ENCODE results near the gene NR6A1. TPM values are rescaled to one million over a fixed set of nuclear protein-coding genes. Genes with fewer than 3 reads are reported as not detected.

Gene NR6A1
- total and polyA plus RNA-seq, 2 of the 13 experiments (the other 11 are each of a cell fraction or from before 2014, with no cell fraction given) = 28.1 to 31.5 TPM

DNA sequence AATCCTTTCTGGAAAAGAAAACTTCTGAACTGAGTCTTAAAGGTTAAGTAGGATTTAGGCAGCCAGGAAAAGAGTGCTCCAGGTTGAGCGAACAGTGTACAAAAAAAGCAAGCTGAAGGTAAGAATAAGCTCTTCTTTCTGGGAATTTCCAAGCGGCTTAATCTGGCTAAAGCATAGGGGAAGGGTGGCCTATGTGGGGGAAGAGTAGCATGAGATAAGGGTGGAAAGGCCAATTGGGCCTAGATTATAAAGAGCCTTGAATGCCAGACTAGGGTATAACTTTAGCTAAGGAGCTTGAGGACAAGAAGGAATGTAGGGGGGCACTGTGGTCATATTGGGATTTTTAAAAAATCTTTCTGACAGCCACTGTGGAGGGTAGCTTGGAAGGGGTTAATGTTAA, 226.6 kb downstream of the NR6A1 start:
- no TSS peak for BruUV-seq (replicated peaks)
- no peak for ATAC-seq
- CTCF ChIA-PET (ENCODE audit: low intra/inter-chr PET ratio, low total read pairs) = no interaction called here

DNA sequence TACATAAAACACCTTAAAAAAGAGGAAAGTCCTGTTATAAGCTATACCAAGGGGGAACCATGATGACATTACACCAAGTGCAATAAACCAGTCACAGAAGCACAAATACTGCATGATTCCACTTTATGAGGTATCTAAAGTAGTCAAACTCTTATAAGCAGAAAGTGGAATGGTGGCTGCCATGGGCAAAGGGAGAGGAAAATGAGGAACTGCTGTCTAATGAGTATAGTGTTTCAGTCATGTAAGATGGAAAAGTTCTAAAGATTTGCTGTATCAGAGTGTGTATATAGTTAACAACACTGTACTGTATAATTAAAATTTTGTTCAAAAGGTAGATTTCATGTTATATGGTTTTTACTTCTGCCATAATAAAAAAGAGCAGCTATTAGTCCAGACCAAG, 229.3 kb downstream of the NR6A1 start:
- Histone ChIP-seq H3K9me3 (ENCODE audit: low read length) (no peaks in the 10 kb centered on the region), H3K4me1 (ENCODE audit: insufficient read depth, low read length) (peaks cover 8% of the 10 kb centered on the region), H3K9ac (ENCODE audit: insufficient read depth, low read depth, low read length) (no peak overlapping the region), H2AFZ (ENCODE audit: low read length) (no peak overlapping the region), H3K79me2 (ENCODE audit: insufficient read depth, low read length) (no peaks in the 10 kb centered on the region), H3K36me3 (replicated peaks in 1 of 2; ENCODE audit: control insufficient read depth in 1 of 2, insufficient read depth in 2 of 2, low read length in 2 of 2) (peaks cover 12 to 50% of the 10 kb centered on the region in 2 experiments; a peak in 4 of 5 replicates), H3K27ac (ENCODE audit: extremely low read length, insufficient read depth, low read length) (no peak overlapping the region), H3K4me2 (ENCODE audit: low read depth, low read length) (no peak overlapping the region), H4K20me1 (ENCODE audit: insufficient read depth, low read length) (no peaks in the 10 kb centered on the region), H3K27me3 (ENCODE audit: control insufficient read depth in 1 of 2, insufficient read depth in 2 of 2, low read length in 2 of 2) (no peaks in the 10 kb centered on the region), H3K4me3 (replicated peaks in 1 of 3; ENCODE audit: insufficient read depth in 1 of 3, low read depth in 2 of 3, low read length in 3 of 3) (no peak overlapping the region)
- ATAC-seq (no peak), DNase-seq (ENCODE audit: low spot score) (no peak), FAIRE-seq (no peak)
- no TSS peak for BruUV-seq (replicated peaks)
- ChIA-PET POLR2A (no interaction called here), CTCF (ENCODE audit: low intra/inter-chr PET ratio, low total read pairs) (no interaction called here)
- intact Hi-C loops (cut with micrococcal nuclease; ENCODE audit: unreplicated experiment) (no loop called here), in situ Hi-C loops (cut with HindIII; ENCODE audit: extremely low pct_ligation_motif_present, low pct_unique_long_range_greater_than_20kb) (no loop called here)
- no peak for TF ChIP-seq HDAC2 (CRISPR knock-in tag; IDR thresholded peaks at IDR 0.05)
- TF ChIP-seq, protein P1, sequence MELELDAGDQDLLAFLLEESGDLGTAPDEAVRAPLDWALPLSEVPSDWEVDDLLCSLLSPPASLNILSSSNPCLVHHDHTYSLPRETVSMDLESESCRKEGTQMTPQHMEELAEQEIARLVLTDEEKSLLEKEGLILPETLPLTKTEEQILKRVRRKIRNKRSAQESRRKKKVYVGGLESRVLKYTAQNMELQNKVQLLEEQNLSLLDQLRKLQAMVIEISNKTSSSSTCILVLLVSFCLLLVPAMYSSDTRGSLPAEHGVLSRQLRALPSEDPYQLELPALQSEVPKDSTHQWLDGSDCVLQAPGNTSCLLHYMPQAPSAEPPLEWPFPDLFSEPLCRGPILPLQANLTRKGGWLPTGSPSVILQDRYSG (CRISPR knock-in tag; IDR thresholded peaks at IDR 0.05) = no peak
- no peak for TF ChIP-seq SIN3A (IDR thresholded peaks at IDR 0.05; ENCODE audit: borderline replicate concordance, low read depth, low read length)
- TF ChIP-seq ZFP62 (CRISPR knock-in tag; IDR thresholded peaks at IDR 0.05) = no peak
- TF ChIP-seq, protein P2, sequence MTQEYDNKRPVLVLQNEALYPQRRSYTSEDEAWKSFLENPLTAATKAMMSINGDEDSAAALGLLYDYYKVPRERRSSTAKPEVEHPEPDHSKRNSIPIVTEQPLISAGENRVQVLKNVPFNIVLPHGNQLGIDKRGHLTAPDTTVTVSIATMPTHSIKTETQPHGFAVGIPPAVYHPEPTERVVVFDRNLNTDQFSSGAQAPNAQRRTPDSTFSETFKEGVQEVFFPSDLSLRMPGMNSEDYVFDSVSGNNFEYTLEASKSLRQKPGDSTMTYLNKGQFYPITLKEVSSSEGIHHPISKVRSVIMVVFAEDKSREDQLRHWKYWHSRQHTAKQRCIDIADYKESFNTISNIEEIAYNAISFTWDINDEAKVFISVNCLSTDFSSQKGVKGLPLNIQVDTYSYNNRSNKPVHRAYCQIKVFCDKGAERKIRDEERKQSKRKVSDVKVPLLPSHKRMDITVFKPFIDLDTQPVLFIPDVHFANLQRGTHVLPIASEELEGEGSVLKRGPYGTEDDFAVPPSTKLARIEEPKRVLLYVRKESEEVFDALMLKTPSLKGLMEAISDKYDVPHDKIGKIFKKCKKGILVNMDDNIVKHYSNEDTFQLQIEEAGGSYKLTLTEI (CRISPR knock-in tag; conservative IDR thresholded peaks at IDR 0.05) = no peak
- no peak for TF ChIP-seq MEIS2 (CRISPR knock-in tag; IDR thresholded peaks at IDR 0.05)
- TF ChIP-seq ZNF264 (CRISPR knock-in tag; IDR thresholded peaks at IDR 0.05) = no peak
- no peak for TF ChIP-seq MIER3 (CRISPR knock-in tag; IDR thresholded peaks at IDR 0.05; ENCODE audit: borderline replicate concordance)
- no peak for TF ChIP-seq SMARCE1 (IDR thresholded peaks at IDR 0.05; ENCODE audit: borderline replicate concordance)
- TF ChIP-seq, protein P3, sequence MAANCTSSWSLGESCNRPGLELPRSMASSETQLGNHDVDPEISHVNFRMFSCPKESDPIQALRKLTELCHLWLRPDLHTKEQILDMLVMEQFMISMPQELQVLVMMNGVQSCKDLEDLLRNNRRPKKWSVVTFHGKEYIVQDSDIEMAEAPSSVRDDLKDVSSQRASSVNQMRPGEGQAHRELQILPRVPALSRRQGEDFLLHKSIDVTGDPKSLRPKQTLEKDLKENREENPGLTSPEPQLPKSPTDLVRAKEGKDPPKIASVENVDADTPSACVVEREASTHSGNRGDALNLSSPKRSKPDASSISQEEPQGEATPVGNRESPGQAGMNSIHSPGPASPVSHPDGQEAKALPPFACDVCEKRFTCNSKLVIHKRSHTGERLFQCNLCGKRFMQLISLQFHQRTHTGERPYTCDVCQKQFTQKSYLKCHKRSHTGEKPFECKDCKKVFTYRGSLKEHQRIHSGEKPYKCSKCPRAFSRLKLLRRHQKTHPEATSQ (CRISPR knock-in tag; IDR thresholded peaks at IDR 0.05; ENCODE audit: borderline replicate concordance) = no peak
- TF ChIP-seq JUNB (CRISPR knock-in tag; IDR thresholded peaks at IDR 0.05; ENCODE audit: borderline replicate concordance) = no peak

More for the DNA sequence above, 226.6 kb downstream of the NR6A1 start:
- TF ChIP-seq ZNF17 (CRISPR knock-in tag; IDR thresholded peaks at IDR 0.05) = no peak
- no peak for TF ChIP-seq KDM1A (CRISPR knock-in tag; IDR thresholded peaks at IDR 0.05)
- no peak for TF ChIP-seq ZNF598 (CRISPR knock-in tag; IDR thresholded peaks at IDR 0.05; ENCODE audit: borderline replicate concordance)
- TF ChIP-seq ZNF33A (CRISPR knock-in tag; IDR thresholded peaks at IDR 0.05; ENCODE audit: borderline replicate concordance) = no peak
- no peak for TF ChIP-seq ZNF451 (CRISPR knock-in tag; IDR thresholded peaks at IDR 0.05)
- no peak for TF ChIP-seq SRSF4 (IDR thresholded peaks at IDR 0.05; ENCODE audit: low read depth, low read length, poor library complexity, severe bottlenecking)
- peak; percentile 42; the same call in 1 of the 2 replicates for TF ChIP-seq ZNF652 (CRISPR knock-in tag; IDR thresholded peaks at IDR 0.05; ENCODE audit: borderline replicate concordance, low read depth)
- Histone ChIP-seq H3K27ac (ENCODE audit: extremely low read length, insufficient read depth, low read length) (no peak overlapping the region), H3K4me3 (replicated peaks in 1 of 3; ENCODE audit: insufficient read depth in 1 of 3, low read depth in 2 of 3, low read length in 3 of 3) (no peak overlapping the region), H2AFZ (ENCODE audit: low read length) (no peak overlapping the region), H3K9me3 (ENCODE audit: low read length) (no peaks in the 10 kb centered on the region), H3K4me2 (ENCODE audit: low read depth, low read length) (no peak overlapping the region), H3K27me3 (ENCODE audit: control insufficient read depth in 1 of 2, insufficient read depth in 2 of 2, low read length in 2 of 2) (no peaks in the 10 kb centered on the region), H3K9ac (ENCODE audit: insufficient read depth, low read depth, low read length) (no peak overlapping the region), H3K79me2 (ENCODE audit: insufficient read depth, low read length) (no peaks in the 10 kb centered on the region), H3K4me1 (ENCODE audit: insufficient read depth, low read length) (peaks cover 8% of the 10 kb centered on the region), H3K36me3 (replicated peaks in 1 of 2; ENCODE audit: control insufficient read depth in 1 of 2, insufficient read depth in 2 of 2, low read length in 2 of 2) (peaks cover 12 to 45% of the 10 kb centered on the region in 2 experiments), H4K20me1 (ENCODE audit: insufficient read depth, low read length) (no peaks in the 10 kb centered on the region)
- in situ Hi-C loops (cut with HindIII; ENCODE audit: extremely low pct_ligation_motif_present, low pct_unique_long_range_greater_than_20kb) (no loop called here), intact Hi-C loops (cut with micrococcal nuclease; ENCODE audit: unreplicated experiment) (no loop called here)
- DNase-seq (ENCODE audit: low spot score) (no peak), FAIRE-seq (no peak)
- 100% methylated on average over 2 of the region's 2 CpGs for WGBS (ENCODE audit: low lambda C conversion rate)
- POLR2A ChIA-PET = interaction anchor here (0.6 kb wide), 1 partner anchor 655 kb away, joined by 3 read pairs; no protein-coding TSS in a partner anchor
